Kidney (tissue), 14 donors: ENCODE results near the gene RPS6KA2. TPM values are rescaled to one million over a fixed set of nuclear protein-coding genes. Genes with fewer than 3 reads are reported as not detected.

ENCODE experiments used
- DNase-seq, 5 donors: peaks; one replicate each; pipeline ENCODE4 v3.0.0-alpha.2; 2013 to 2020
- FAIRE-seq: peaks from 2 replicates; lab custom pipeline; 2012; peaks lifted over from hg19 to GRCh38; lab: Jason Lieb, UNC
- H3K27ac ChIP-seq, 2 donors: one replicate each; pipeline ENCODE4 v1.7.0; 2013; ENCODE audit warnings: low read depth in 2 of 2, low read length in 2 of 2, inconsistent platforms in 1 of 2
- H3K27me3 ChIP-seq: one replicate; pipeline ENCODE4 v1.7.1; 2013; ENCODE audit warnings: low read length, inconsistent platforms; ENCODE audit not compliant: control insufficient read depth, insufficient read depth
- H3K36me3 ChIP-seq, 3 donors: one replicate each; pipeline versions ENCODE4 v1.7.0 to v1.7.1; 2013; ENCODE audit warnings: low read length in 3 of 3, control low read depth in 1 of 3, inconsistent platforms in 1 of 3; ENCODE audit not compliant: insufficient read depth in 3 of 3, control insufficient read depth in 2 of 3
- H3K4me1 ChIP-seq, 3 donors: one replicate each; pipeline versions ENCODE4 v1.7.0 to v1.7.1; 2013; ENCODE audit warnings: low read length in 3 of 3, inconsistent platforms in 1 of 3, low read depth in 1 of 3; ENCODE audit not compliant: control insufficient read depth in 2 of 3, insufficient read depth in 2 of 3
- H3K4me3 ChIP-seq, 3 donors: one replicate each; pipeline versions ENCODE4 v1.7.0 to v1.8.1; 2013; ENCODE audit warnings: low read length in 3 of 3, control low read depth in 1 of 3, inconsistent platforms in 1 of 3
- H3K9ac ChIP-seq, 3 donors: one replicate each; pipeline versions ENCODE4 v1.7.0 to v1.7.1; 2013; ENCODE audit warnings: low read length in 3 of 3, control low read depth in 1 of 3, inconsistent platforms in 1 of 3
- H3K9me3 ChIP-seq, 3 donors: one replicate each; pipeline versions ENCODE4 v1.7.0 to v1.7.1; 2013; ENCODE audit warnings: low read length in 3 of 3, control low read depth in 1 of 3, inconsistent platforms in 1 of 3; ENCODE audit not compliant: control insufficient read depth in 2 of 3, insufficient read depth in 1 of 3
- intact Hi-C: fragments of 100-400 bp; cut with DNase I; formaldehyde crosslinking; loops from one replicate; pipeline ENCODE4 v1.11.1; 2022
- polyA plus RNA-seq: library from polyadenylated mRNA; stranded (reverse); fragments of 350-450 nt; fragmentation: Illumina TruSeq; extraction: RNeasy Lipid Tissue Mini Kit (QIAGEN cat#74804); gene quantifications from one replicate; pipeline ENCODE4 v1.2.3, GENCODE V29; 2014; ENCODE audit warnings: low read depth, low replicate concordance; ENCODE audit not compliant: insufficient read depth
- total RNA-seq: library from RNA; stranded (reverse); fragmentation: NEBNext Ultra II Directional; extraction: Animal tissue kit (Norgen Biotek cat#: 25700); gene quantifications from one replicate; pipeline ENCODE4 v1.2.1, GENCODE V29; 2021
- TF ChIP-seq, protein P1 (sequence below): IDR thresholded peaks from 3 replicates; pipeline ENCODE4 v1.5.1; 2012; ENCODE audit warnings: mild to moderate bottlenecking, moderate library complexity, borderline replicate concordance; ENCODE audit not compliant: insufficient read depth; ENCODE audit errors: extremely low read depth
- donor health status: control.
- donor health status: control.
- donor health status: control.
- donor health status: control.
- donor health status: control.
- donor health status: DM: yes; HTN: yes; CAD: no.
- donor health status: Normal renal cell carcinoma (clear cell type).

The RPS6KA2 gene
- total and polyA plus RNA-seq, 2 donors from 2014 or later, result 12.3 to 61.2 TPM

DNA sequence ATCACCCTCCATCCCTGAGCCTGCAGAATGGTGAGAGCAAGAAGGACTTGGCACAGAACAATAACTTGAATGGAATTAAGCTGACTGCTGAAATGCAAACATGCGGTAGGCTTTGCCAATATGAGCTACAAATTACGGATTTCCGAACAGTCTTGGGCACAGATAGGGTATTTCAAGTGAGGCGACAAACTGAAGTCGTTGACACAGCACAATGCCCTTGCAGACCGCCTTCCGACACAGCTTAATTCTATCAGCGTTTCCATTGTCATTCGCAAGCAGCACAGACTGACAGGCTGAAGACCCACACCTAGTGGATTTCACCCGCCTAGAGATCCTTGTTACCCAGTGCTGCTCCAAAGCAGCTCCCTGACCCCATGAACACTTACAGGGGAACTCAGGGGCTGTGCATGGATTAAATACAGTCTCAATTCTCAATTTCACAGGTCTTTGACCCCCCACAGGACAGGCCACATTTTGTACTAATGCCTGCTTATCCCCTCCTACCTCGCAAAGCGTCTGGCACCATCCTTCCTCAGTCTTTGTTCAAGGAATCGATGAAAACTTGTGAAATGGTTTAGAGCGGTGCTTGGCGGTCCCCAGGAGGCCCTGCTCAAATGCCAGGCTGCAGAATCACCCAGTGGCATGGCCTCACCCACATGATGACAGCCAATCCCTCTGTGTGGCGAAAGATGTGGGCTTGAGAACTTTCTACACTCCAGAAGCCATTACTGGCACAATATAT, 75.1 kb downstream of the RPS6KA2 start:
- intact Hi-C loops, result no loop called here
- H3K27me3 ChIP-seq, result no peaks in the 10 kb centered on the region
- DNase-seq, result no peak
- TF ChIP-seq, protein P1, sequence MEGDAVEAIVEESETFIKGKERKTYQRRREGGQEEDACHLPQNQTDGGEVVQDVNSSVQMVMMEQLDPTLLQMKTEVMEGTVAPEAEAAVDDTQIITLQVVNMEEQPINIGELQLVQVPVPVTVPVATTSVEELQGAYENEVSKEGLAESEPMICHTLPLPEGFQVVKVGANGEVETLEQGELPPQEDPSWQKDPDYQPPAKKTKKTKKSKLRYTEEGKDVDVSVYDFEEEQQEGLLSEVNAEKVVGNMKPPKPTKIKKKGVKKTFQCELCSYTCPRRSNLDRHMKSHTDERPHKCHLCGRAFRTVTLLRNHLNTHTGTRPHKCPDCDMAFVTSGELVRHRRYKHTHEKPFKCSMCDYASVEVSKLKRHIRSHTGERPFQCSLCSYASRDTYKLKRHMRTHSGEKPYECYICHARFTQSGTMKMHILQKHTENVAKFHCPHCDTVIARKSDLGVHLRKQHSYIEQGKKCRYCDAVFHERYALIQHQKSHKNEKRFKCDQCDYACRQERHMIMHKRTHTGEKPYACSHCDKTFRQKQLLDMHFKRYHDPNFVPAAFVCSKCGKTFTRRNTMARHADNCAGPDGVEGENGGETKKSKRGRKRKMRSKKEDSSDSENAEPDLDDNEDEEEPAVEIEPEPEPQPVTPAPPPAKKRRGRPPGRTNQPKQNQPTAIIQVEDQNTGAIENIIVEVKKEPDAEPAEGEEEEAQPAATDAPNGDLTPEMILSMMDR, result no peak
- no peaks in the 10 kb centered on the region for H3K36me3 ChIP-seq
- FAIRE-seq, result no peak
- no peak overlapping the region for H3K27ac ChIP-seq
- no peak overlapping the region for H3K9ac ChIP-seq
- H3K9me3 ChIP-seq, result no peaks in the 10 kb centered on the region
- H3K4me3 ChIP-seq, result no peak overlapping the region
- peaks cover 0 to 15% (median 0%) of the 10 kb centered on the region in 3 donors for H3K4me1 ChIP-seq

DNA sequence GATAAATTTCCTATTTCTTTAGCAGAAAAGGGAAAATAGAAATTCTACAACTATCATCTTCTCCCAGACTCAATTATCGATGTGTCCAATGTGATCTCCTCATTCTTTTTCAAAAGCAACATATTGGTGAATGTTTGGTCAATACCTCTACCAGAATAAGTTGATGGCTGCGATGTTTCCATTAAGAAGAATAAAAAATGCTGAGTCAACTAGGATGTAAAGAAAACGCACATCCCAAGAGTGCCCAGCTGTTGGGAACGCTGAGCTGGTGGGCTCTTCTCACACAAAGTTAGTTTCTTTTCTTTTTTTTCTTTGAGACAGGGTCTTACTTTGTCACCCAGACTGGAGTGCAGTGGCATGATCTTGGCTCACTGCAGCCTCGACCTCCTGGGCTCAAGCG, 80.4 kb downstream of the RPS6KA2 start:
- no peaks in the 10 kb centered on the region for H3K9me3 ChIP-seq
- no peaks in the 10 kb centered on the region for H3K4me1 ChIP-seq
- no peaks in the 10 kb centered on the region for H3K36me3 ChIP-seq
- intact Hi-C loops, result no loop called here
- no peak overlapping the region for H3K9ac ChIP-seq
- TF ChIP-seq, protein P1, result no peak
- FAIRE-seq (no peak), DNase-seq (no peak)
- no peaks in the 10 kb centered on the region for H3K27me3 ChIP-seq
- H3K27ac ChIP-seq, result no peak overlapping the region
- H3K4me3 ChIP-seq, result no peak overlapping the region

DNA sequence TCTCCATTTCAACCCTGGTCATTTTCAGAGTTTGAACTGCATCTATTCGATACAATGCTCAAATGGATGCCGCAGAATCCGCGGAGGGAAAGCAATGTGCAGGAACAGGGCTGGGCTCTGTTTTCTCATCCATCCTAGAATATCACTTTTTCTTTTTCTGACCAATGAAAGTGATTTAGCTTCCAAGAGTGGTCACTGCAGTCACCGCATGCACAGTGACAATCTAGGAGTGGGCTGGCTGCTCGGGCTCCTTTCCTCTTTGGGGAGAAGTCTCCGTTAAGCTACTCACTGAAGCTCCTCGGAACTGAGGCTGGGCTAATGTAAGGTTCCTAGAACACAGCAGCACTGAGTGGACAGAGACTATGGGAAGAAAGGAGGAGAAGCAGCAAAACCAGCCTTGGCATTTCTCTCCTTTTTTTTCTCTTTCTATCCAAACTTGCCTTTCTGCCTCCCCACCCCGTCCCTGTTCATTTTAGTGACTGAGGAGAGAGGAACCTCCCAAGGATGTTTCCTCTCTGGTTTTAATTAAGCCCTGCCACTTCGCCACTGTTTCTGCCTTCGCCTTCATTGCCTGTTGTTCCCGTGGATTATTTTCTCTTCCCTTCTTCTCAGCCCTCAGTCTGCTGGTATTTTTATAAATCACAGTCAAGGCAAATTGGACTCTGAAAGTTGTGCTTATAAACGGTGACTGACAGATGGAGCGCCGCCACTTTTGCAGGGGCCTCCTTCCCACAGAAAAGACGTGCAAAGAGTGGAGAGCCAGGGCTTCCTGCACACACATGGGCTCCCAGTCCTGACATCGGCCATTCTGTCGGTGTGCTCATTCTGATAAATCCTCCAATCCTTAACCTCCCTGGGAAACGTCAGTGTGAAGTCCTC, 81.7 kb downstream of the RPS6KA2 start:
- intact Hi-C loops, result no loop called here
- H3K27ac ChIP-seq, result no peak overlapping the region
- TF ChIP-seq, protein P1, result no peak
- FAIRE-seq (no peak), DNase-seq (no peak)
- no peak overlapping the region for H3K4me3 ChIP-seq
- no peaks in the 10 kb centered on the region for H3K27me3 ChIP-seq
- H3K9ac ChIP-seq, result no peak overlapping the region
- no peaks in the 10 kb centered on the region for H3K9me3 ChIP-seq
- no peaks in the 10 kb centered on the region for H3K4me1 ChIP-seq
- H3K36me3 ChIP-seq, result no peaks in the 10 kb centered on the region
